NCI-H2171 treated with DMSO at 0.1 percent for 48 hours (cell line): Measurements from ENCODE around the gene CAV2.

Experiments used
- DNase-seq: peaks from one replicate; lab custom pipeline; 2025; lab: John Stamatoyannopoulos, UW

Gene CAV2

DNA sequence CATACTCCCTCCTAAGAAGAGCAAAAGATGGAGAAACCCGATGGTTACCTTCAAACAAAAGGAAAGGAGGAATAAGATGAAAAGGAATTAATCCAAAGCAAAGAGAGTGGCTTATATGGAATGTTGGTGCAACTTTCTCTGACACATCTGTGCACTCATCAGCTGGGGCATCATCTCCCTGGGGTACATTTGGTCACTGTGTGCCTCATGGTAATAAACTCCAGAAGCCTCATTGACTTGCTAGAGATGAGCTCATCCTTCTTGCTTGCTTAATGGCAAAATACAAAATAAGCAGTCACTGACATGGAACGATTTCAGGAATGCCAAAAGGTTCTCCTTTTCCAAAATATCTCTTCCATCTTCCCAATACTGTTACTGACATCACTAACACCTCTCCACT, 47.8 kb downstream of the CAV2 start:
- DNase-seq: no peak

DNA sequence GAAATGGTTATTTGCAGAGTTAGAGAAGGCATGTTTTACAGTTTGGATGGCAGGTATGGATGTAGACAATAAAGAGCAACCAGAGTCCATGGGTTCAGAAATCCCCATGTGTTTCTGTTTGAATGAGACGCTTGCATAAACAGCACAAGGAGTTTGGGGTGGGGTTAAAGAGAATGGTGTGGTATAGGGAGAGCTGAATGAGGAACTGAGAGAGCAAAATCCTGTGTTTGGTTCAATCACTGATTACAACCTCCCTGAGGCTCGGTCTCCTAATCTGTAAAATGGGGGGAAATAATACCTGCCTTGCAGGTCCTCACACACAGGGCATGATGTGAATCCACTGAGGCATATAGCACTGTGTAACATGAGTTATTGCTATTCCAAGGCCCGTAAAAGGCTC, 49.0 kb downstream of the CAV2 start:
- DNase-seq: no peak

DNA sequence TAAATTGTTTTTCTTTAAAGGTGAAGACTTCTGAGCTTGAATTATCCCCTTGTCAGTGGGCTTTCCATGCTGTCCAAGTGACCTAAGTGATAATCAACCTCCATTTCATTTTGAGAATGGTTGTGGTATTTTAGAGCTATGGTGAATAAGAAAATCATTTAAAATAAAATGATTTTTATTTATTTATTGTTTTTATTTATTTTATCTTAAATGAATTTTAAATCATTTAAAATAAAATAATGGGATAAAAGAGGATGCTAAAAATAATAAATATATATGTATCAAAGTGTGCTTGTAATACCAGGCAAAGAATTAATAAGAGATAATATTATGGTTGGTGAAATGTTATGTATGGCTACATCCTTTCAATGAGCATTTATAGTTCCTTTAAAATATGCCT, 49.8 kb downstream of the CAV2 start:
- DNase-seq: no peak

DNA sequence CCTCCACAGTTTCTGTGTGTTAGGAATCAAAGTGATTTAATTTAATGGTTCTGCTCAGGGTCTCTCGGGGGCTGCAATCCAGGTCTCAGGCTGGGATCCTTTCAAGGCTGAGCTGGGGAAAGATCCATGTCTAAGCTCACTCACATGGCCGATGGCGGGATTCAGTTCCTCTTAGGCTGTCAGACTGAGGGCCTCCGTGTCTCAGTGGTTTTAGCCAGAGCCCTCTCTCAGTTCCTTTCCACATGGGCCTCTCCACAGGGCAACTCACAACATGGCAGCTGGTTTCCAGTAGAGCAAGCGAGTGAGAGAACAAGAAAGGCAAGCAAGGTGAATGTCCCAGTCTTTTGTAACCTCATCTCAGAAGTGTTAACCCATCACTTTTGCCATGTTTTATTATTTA, 52.2 kb downstream of the CAV2 start:
- DNase-seq: no peak

DNA sequence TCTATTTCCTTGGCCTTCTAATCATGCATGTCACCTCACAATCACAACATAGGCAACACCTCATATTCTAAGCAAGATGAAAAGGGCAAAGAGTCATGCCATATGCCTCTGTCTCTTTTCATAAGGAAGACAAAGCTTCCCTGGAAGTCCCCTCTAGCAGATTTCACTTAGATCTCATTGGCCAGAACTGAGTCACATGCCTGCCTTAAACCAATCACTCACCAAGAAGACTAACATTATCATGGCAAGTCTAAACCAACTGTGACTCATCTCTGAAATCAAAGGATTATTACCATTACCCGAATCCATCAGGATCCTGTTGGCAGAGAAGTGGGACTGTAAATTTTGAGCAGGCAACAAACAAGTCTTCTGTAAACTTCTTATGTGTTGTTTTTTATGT, 53.1 kb downstream of the CAV2 start:
- DNase-seq: no peak

DNA sequence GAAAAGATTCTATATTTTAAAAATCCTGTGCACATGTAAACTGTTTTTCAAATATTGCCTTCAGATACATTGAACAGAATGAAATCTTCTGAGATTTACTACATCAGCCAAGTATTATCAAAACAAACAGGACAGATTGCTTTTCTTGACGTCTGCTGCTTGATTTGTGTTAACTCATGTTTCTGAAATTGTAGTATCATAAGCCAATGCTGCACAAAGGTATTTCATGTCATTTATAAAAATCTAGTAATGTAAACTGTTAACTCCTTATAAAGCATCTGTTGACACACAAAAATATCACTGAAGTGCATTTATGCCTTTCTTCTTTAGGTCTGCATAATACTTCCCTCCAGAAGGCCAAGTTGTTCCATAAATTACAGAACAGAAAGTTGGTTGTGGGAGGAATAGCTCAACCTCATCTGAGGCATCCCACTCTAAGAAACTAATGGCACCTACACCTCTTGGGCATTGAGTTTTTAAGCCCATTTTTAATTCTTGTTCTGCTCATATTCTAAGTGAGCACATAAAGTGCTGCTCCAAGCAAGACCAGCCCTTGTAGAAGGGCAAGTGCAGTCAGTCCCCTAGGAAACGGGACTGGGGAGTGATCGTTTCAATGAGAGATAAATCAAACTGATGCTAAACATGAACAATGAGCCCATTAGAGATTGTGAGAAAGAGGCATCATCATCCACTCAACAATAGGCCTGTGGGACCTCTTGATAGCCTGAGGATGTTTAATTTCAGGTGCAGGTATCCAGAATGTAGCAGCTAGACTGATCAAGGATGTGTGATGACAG, 53.8 kb downstream of the CAV2 start:
- DNase-seq: no peak

DNA sequence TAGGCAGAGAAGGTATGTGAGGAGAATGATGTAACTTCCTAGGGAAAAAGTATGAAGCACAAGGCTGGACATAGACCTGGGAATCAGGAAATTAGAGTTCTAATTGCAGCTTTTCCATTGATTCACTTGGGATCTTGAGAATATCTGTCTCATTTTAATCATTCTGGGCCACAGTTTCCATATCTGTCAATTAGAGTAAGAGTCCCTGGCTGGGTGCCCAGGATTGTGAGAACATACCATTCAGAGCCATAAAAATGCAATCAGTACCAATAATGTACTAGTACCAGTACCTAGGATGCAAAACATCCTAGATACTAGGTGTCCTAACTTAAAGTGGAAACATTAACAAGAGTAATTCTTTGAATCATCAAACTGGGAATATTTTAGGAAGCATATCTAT, 54.9 kb downstream of the CAV2 start:
- DNase-seq: no peak

DNA sequence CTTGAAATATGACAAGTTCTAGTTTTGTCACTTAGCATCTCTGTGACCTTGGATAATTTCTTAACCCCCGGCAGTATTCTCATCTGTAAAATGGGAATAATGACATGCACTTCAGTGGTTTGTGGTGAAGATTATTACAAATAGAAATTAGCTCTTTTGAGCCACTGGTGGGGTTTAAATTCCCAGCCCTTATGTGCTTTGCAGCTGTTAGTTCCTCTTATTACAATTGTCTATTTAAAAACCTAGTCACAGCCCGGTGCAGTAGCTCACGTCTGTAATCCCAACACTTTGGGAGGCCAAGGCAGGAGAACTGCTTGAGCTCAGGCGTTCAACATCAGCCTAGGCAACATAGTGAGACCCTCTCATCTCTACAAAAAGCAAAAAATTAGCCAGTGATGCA, 55.4 kb downstream of the CAV2 start:
- no peak for DNase-seq

DNA sequence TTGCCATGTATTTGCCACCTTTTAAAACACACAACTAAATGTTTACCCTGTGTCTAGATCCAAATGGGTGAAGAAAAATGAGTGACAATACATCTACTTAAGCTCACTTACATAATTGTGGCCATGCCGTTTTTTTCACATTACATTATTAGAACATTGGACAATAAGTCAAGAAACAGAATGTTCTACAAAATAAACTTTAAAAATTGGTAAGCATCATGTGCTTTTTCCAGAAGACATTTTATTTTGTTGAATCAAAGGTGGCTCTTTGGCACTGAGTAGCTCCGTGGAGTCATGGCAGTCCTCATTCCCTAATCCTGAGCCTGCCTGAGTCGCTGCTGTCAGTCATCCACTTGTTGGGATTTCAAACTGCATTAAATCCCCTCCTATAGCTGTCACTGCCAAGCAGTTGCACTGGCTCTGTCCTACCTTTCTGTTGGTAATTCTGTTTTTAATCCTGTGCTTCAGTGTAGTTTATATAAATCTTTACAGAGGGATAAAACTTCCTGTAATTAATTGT, 57.6 kb downstream of the CAV2 start:
- DNase-seq: no peak

DNA sequence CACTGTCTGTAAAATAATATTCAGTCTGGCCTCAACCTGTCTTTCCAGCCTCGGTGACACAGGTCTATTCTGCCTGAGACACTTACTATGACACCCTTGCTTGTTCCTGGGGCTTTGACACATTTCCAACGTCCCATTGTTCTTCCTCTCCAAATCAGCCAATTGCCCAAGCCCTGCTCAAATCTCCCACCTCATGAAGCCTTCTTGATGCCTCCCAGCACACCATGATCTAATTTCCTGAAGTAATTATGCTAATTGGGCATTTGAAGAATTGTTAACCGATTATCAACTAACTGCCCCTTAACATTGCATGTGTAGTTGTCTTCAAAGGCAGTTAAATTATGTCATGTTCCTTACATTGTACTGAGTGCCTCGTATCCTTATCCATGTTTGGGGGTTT, 58.4 kb downstream of the CAV2 start:
- no peak for DNase-seq
